A549 (cell line): ENCODE data around the gene RTRAF.

Experiments used
- CTCF ChIP-seq: fragments of >200 bp; sonication (Bioruptor Twin); formaldehyde crosslinking; IDR thresholded peaks from 3 replicates; pipeline ENCODE4 v1.5.1; 2016
- ELK1 ChIP-seq: fragments of 150-350 bp; IDR thresholded peaks from 2 replicates; pipeline ENCODE4 v1.6.1; 2014; ENCODE audit warnings: low read depth, mild to moderate bottlenecking, low read length
- JUNB ChIP-seq: fragments of >200 bp; sonication (Bioruptor Twin); formaldehyde crosslinking; IDR thresholded peaks from 2 replicates; pipeline ENCODE4 v1.6.1; 2016
- POLR2A ChIP-seq: IDR thresholded peaks from 2 replicates; pipeline ENCODE4 v1.6.1; 2012; ENCODE audit warnings: mild to moderate bottlenecking, low read length

GRCh38 chr14:52025310-52025709 lies 36.0 kb downstream of the RTRAF start:
- TF ChIP-seq ELK1 (no peak), POLR2A (no peak), CTCF (no peak), JUNB (no peak)
